HCEC 1CT (cell line): ENCODE results near the gene OR2A14.
"Not testable (repeated sequence)": the region's sequence is repeated elsewhere in the genome, so short reads cannot be mapped to it uniquely, and the experiment has no call there.

ENCODE experiments used
- DNase-seq: peaks from one replicate; pipeline ENCODE4 v3.0.0-alpha.2; 2017

Gene OR2A14, protein sequence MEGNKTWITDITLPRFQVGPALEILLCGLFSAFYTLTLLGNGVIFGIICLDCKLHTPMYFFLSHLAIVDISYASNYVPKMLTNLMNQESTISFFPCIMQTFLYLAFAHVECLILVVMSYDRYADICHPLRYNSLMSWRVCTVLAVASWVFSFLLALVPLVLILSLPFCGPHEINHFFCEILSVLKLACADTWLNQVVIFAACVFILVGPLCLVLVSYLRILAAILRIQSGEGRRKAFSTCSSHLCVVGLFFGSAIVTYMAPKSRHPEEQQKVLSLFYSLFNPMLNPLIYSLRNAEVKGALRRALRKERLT

DNA sequence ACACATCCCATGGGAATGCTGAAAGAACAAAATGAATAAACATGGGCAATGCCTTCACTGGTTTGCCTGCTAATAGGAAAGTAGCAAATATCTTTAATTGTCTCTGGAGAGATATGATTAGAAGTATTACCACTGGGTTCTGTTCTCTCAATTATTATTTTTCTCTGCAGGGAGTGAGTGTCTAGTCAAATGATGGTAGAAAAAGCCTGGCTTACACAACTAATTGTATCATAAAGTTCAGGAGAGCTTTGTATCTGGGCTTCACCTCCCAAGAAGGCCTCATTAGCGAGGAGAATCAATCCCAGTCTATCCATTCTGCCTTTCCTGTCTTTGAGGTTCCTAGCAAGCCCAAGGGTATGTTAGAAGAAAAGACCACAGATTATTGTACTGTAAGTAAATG is at the start of gene OR2A14:
Gene OR2A14, plus strand, starts transcription at position 301 of the 400 bp plus-strand sequence. CDS start 5,937 bp downstream, outside the sequence.
- DNase-seq: no peak

GRCh38 chr7:144074374-144074773 is 48.6 kb upstream of the OR2A14 start:
- DNase-seq: no peak

- no peak for DNase-seq
Measured at GRCh38 chr7:144085978-144086377, 37.0 kb upstream of the OR2A14 start, which contains the start of gene OR2A12. TSS of gene OR2A12 (plus strand) at chr7:144086278. CDS start at chr7:144095108, 8,830 bp downstream.

DNA sequence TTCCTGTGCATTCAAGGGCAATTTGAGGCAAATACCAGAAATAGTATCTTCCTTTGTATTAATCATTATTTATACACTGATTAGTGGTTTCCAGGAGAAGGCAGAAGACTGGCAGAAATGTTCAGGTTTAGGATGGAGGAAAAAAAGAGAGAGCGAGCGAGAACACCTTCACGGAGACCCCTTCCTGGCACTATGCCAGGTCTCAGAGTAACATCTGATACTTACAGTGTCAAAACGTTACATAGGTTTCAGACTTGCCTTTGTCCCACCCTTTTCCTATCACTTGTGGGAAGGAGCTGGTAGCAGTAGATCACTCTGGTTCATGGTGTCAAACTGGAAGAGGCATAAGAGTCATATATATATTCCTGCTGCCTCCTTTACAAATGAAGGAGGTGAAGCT is 36.2 kb upstream of the OR2A14 start:
- no peak for DNase-seq

GRCh38 chr7:144087230-144087629 is 35.7 kb upstream of the OR2A14 start:
- DNase-seq: no peak

DNA sequence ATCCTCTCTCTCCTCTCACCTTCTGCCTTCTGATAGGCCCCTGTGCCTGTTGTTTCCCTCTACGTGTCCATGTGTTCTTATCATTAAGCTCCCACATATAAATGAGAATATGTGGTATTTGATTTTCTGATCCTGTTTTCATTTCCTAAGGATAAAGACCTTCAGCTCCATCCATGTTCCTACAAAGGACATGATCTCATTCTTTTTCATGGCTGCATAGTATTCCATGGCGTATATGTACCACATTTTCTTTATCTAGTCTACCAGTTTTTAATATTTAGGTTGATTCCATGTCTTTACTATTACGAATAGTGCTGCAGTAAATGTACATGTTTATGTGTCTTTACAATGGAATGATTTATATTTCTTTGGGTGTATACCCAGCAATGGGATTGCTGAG is 32.3 kb upstream of the OR2A14 start:
- no peak for DNase-seq

DNA sequence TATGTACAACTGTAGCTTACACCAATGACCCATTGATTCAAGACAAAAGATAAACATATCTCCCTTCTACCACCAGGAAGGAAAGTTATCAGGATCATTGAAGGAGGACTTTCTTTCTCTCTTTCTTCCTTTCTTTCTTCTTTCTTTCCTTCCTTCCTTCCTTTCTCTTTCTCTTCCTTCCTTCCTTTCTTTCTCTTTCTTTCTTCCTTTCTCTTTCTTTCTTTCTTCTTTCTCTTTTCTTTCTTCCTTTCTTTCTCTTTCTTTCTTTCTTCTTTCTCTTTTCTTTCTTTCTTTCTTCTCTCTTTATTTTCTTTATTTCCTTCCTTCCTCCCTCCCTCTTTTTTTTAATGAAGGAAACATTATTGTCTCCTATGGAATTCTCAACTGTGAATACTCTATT is 24.2 kb upstream of the OR2A14 start:
- DNase-seq: no peak

GRCh38 chr7:144100607-144101006 is 22.4 kb upstream of the OR2A14 start:
- DNase-seq: no peak

GRCh38 chr7:144102041-144102440 is 20.9 kb upstream of the OR2A14 start:
- DNase-seq: no peak

DNA sequence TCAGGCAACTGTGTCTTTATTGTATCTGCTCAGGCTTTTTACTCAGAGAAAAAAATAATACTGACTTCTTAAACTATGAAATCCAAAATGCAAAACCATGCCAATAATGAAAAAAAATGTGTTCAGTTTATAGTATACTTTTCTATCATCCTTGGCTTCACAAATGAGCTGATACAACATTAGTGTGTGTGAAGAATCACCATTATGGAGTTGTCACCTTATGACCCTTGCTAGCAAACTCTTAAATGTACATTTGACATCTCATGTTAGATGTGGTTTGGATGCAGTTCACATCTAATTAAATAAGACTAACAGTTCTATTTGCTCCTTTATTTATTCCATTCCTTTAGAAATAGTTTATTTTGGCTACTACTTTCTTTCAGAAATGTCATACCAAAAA is 17.8 kb upstream of the OR2A14 start:
- DNase-seq: no peak

- DNase-seq: no peak
Measured at GRCh38 chr7:144109283-144109682, 13.7 kb upstream of the OR2A14 start, which contains the start of gene OR2A2. TSS of gene OR2A2 (plus strand) at chr7:144109583. CDS start at chr7:144109583, 0 bp downstream.

DNA sequence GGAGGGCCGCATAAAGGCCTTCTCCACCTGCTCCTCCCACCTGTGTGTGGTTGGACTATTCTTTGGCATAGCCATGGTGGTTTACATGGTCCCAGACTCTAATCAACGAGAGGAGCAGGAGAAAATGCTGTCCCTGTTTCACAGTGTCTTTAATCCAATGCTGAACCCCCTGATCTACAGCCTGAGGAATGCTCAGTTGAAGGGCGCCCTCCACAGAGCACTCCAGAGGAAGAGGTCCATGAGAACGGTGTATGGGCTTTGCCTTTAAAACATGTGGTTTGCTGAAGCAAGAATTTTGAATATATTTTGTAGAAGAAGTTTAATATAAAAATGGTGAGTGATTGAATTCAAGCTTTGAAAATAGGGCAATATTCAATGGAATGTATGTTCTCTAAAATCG is 12.7 kb upstream of the OR2A14 start:
- no peak for DNase-seq

- DNase-seq: no peak
Measured at GRCh38 chr7:144113651-144114050, 9.3 kb upstream of the OR2A14 start.

DNA sequence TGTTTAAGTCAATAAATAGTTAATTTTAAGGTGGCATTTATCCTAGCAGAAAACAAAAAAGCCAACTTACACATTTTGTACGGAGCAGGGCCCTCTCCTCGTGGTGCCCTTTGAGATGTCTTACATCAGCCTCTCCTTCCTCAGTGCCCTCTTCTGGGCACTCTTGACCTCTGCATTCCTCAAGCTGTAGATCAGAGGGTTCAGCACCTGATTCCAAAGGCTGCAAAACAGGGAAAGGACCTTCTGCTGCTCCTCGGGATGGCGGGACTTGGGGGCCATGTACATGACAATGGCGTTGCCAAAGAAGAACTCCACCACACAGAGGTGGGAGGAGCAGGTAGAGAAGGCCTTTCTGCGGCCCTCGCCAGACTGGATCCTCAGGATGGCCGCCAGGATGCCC is 4.6 kb upstream of the OR2A14 start:
- DNase-seq: no peak

GRCh38 chr7:144127714-144128334 is 4.8 kb downstream of the OR2A14 start:
- DNase-seq: peak; percentile 64

GRCh38 chr7:144129601-144130000 is 6.6 kb downstream of the OR2A14 start:
- DNase-seq: not testable (repeated sequence)

DNA sequence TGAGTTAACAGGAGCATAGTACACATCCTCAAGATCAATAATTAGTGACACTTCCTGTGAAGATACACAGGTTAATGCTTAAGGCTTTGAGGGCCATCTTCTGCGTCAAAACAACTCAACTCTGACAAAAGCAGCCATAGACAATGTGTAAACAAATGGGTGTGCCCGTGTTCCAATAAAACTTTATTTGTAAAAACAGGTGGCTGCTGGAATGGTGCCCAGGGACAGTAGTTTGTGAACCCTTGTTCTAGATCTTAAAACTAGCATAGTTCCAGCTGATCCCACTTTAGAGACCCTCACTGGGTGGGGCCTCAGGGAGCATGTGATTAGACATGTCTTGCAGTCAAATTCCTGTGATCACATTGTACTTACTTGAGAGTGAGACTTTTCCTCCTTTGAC is 7.8 kb downstream of the OR2A14 start:
- no peak for DNase-seq

- DNase-seq: no peak
Measured at GRCh38 chr7:144132262-144132661, 9.3 kb downstream of the OR2A14 start.

- no peak for DNase-seq
Measured at GRCh38 chr7:144133307-144133706, 10.3 kb downstream of the OR2A14 start.

DNA sequence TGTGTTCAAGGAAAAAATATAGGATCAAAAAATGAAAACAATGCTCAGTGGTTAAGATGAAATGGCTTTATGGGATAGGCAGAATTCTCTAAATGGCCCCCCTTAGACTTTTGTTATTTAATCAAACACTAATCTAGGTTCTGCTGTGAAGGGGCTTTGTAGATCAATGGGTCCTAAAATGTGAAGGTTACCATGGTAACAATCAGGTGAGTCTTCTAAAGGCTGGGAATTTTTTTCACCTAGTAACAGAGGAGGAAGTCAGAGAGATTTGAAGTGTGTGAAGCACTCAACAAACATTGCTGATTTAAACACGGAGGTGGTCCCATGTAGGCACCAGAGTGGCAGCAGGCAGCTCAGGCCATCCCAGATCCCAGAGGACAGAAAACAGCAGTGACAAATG is 11.1 kb downstream of the OR2A14 start:
- DNase-seq: no peak

DNA sequence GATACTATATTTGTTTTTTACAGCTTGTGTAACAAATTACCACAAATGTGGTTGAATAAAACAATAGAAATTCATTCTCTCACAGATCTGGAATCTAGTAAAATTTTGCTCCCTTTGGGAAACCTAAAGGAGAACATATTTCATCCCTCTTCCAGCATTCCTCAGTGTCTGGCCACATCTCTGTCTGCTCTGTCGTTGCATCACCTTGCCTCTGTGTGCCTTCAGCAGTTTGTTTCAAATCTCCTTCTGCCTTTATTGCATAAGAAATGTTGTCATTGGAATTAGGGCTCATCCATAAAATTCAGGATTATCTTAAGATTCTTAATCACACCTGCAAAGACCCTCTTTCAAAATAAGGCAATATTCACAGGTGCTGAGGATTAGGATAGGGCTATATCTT is 14.5 kb downstream of the OR2A14 start:
- no peak for DNase-seq

GRCh38 chr7:144142187-144142586 is 19.2 kb downstream of the OR2A14 start:
- DNase-seq: no peak

DNA sequence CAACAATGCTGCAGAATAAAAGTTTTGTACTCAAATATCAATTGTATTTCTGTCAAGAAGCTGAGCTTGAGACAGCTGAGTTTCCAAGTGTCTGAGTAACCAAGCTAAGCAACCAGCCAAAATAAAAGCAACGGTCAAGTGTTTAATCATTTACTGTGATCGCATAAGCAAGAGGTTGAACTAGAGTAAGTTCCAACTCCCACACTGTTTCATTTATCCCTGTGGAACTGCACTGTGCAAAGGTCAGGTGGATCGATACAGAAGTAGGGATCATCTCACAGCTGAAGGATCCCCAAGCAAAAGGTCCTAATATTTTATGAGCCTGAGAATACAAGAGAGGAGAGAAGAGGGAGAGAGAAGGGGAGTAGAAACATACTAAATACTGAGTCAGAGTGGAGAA is 21.4 kb downstream of the OR2A14 start:
- no peak for DNase-seq

GRCh38 chr7:144148224-144148827 is 25.4 kb downstream of the OR2A14 start:
- DNase-seq: no peak
